Esophagus muscularis mucosa (tissue), 4 donors: ENCODE results near the gene CLDN9. TPM values are rescaled to one million over a fixed set of nuclear protein-coding genes. Genes with fewer than 3 reads are reported as not detected.

Source experiments
- DNase-seq: peaks from one replicate; pipeline ENCODE4 v3.0.0-alpha.2; 2017; ENCODE audit errors: extremely low spot score
- H3K27ac ChIP-seq, 4 donors: fragments of 200-600 bp; sonication (generic); replicated peaks in 1 of 4; 1 replicate in 3 of 4; 2 replicates in 1 of 4; pipeline ENCODE4 v1.5.1; 2016 to 2019; ENCODE audit warnings: mild to moderate bottlenecking in 1 of 4
- H3K27me3 ChIP-seq, 4 donors: fragments of 200-600 bp; sonication (generic); one replicate each; pipeline versions ENCODE4 v1.5.1 to v1.6.0; 2016 to 2019
- H3K36me3 ChIP-seq, 4 donors: fragments of 200-600 bp; sonication (generic); one replicate each; pipeline ENCODE4 v1.5.1; 2016 to 2019
- H3K4me1 ChIP-seq, 4 donors: fragments of 200-600 bp; sonication (generic); one replicate each; pipeline ENCODE4 v1.5.1; 2016 to 2019
- H3K4me3 ChIP-seq, 4 donors: fragments of 200-600 bp; sonication (generic); 1 replicate in 2 of 4; 2 replicates in 2 of 4; pipeline ENCODE4 v1.5.1; 2016 to 2019; ENCODE audit warnings: mild to moderate bottlenecking in 4 of 4, moderate library complexity in 1 of 4
- H3K9me3 ChIP-seq, 4 donors: fragments of 200-600 bp; sonication (generic); 1 replicate in 3 of 4; 2 replicates in 1 of 4; pipeline ENCODE4 v1.5.1; 2016 to 2019
- EP300 ChIP-seq: sonication (generic); formaldehyde crosslinking; IDR thresholded peaks from one replicate; pipeline ENCODE4 v1.6.1; 2017; ENCODE audit warnings: antibody characterized with exemption
- POLR2A ChIP-seq: fragments of 450-650 bp; IDR thresholded peaks from one replicate; pipeline ENCODE4 v1.6.1; 2017; ENCODE audit warnings: antibody characterized with exemption, moderate library complexity, mild to moderate bottlenecking, low read depth
- POLR2AphosphoS5 ChIP-seq, 2 donors: sonication (generic); formaldehyde crosslinking; IDR thresholded peaks; one replicate each; pipeline ENCODE4 v1.6.1; 2017; ENCODE audit warnings: antibody characterized with exemption in 2 of 2
- WGBS: methylation state at CpG from one replicate; pipeline ENCODE4 v1.1.5; 2018; 5-methylcytosine and 5-hydroxymethylcytosine counted together
- intact Hi-C: fragments of 100-400 bp; cut with DNase I; formaldehyde crosslinking; loops from one replicate; pipeline ENCODE4 v1.15.1; 2023
- total RNA-seq, 4 donors: library from RNA; depleted of rRNA; stranded (reverse); fragments of >200 nt; gene quantifications; one replicate each; pipeline versions ENCODE4 v1.1.0 to v1.2.1, GENCODE V29; 2016
- TF ChIP-seq, protein P1 (sequence below), 3 experiments: fragments of 200-600 bp in 2 of 3; fragments of 450-650 bp in 1 of 3; sonication (generic) in 2 of 3; IDR thresholded peaks; one replicate each; pipeline ENCODE4 v1.5.1; 2017 to 2019; ENCODE audit warnings: antibody characterized with exemption in 3 of 3, mild to moderate bottlenecking in 2 of 3, moderate library complexity in 1 of 3

Gene CLDN9
- total RNA-seq, 4 donors from 2014 or later = 0.17 to 0.42 (median 0.32) TPM; not detected in 1

DNA sequence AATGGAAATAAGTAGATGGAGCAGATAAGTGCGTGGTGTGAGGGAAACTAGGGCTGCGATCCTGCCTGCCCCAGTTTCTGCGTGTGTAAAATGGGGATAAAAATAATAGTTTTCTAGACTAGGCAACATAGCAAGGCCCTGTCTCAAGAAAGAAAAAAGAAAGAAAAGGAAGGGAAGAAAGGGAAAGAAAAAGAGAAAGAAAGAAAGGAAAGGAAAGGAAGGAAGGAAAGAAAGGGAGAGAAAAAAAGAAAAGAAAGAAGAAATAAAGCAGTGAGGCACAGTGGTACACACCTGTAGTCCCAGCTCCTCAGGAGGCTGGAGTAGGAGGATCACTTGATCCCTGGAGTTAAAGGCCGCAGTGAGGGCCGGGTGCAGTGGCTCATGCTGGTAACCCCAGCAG lies 30.3 kb upstream of the CLDN9 start:
- no peak for TF ChIP-seq EP300
- TF ChIP-seq POLR2AphosphoS5 (IDR thresholded peaks at IDR 0.05) = no peak
- TF ChIP-seq POLR2A = no peak
- DNase-seq = no peak
- Histone ChIP-seq H3K27me3 (peaks cover 0 to 34% (median 4%) of the 10 kb centered on the region in 4 donors), H3K4me3 (no peak overlapping the region), H3K36me3 (no peaks in the 10 kb centered on the region), H3K27ac (no peak overlapping the region), H3K4me1 (peaks cover 28 to 47% (median 32%) of the 10 kb centered on the region in 4 donors), H3K9me3 (no peaks in the 10 kb centered on the region)
- intact Hi-C loops = no loop called here
- WGBS = 87% methylated on average over 5 of the region's 5 CpGs

DNA sequence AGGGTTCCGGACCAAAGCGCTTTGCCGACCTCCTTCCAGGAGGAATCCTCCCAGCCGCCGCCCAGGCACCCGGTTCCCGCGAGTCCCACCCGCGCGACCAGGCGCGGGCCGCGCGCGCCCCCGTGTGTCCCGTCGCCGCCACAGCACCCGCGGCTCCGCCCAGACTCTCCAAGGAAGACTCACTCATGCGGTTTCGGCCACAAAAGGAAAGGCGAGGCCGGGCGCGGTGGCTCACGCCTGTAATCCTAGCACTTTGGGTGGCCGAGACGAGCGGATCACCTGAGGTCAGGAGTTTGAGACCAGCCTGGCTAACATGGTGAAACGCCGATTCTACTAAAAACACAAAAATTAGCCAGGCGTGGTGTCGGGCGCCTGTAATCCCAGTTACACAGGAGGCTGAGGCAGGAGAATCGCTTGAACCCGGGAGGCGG lies 29.0 kb upstream of the CLDN9 start:
- no peaks in the 10 kb centered on the region for H3K9me3 ChIP-seq
- peak in 1 of 2 donors; percentile 40 for TF ChIP-seq POLR2AphosphoS5 (IDR thresholded peaks at IDR 0.05)
- TF ChIP-seq, protein P1, sequence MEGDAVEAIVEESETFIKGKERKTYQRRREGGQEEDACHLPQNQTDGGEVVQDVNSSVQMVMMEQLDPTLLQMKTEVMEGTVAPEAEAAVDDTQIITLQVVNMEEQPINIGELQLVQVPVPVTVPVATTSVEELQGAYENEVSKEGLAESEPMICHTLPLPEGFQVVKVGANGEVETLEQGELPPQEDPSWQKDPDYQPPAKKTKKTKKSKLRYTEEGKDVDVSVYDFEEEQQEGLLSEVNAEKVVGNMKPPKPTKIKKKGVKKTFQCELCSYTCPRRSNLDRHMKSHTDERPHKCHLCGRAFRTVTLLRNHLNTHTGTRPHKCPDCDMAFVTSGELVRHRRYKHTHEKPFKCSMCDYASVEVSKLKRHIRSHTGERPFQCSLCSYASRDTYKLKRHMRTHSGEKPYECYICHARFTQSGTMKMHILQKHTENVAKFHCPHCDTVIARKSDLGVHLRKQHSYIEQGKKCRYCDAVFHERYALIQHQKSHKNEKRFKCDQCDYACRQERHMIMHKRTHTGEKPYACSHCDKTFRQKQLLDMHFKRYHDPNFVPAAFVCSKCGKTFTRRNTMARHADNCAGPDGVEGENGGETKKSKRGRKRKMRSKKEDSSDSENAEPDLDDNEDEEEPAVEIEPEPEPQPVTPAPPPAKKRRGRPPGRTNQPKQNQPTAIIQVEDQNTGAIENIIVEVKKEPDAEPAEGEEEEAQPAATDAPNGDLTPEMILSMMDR (IDR thresholded peaks at IDR 0.05) = peak in 2 of 3 experiments; percentile 95 to 96
- TF ChIP-seq EP300 = no peak
- TF ChIP-seq POLR2A = no peak
- WGBS = 40% methylated on average over 14 of the region's 42 CpGs
- peaks cover 0 to 35% (median 4%) of the 10 kb centered on the region in 4 donors for H3K27me3 ChIP-seq
- peak; percentile 95 for DNase-seq
- H3K36me3 ChIP-seq = no peaks in the 10 kb centered on the region
- peaks cover 28 to 47% (median 32%) of the 10 kb centered on the region in 4 donors for H3K4me1 ChIP-seq
- H3K27ac ChIP-seq = no peak overlapping the region
- intact Hi-C loops = no loop called here
- peak overlapping the region; percentile 24 to 44 (median 32) for H3K4me3 ChIP-seq

- WGBS = 80% methylated on average over 1 of the region's 9 CpGs
- Histone ChIP-seq H3K27me3 (peaks cover 0 to 38% (median 0%) of the 10 kb centered on the region in 4 donors), H3K36me3 (no peaks in the 10 kb centered on the region), H3K27ac (no peak overlapping the region), H3K4me3 (no peak overlapping the region), H3K9me3 (no peaks in the 10 kb centered on the region), H3K4me1 (peaks cover 19 to 37% (median 24%) of the 10 kb centered on the region in 4 donors)
- DNase-seq = no peak
- intact Hi-C loops = no loop called here
- no peak for TF ChIP-seq EP300
- no peak for TF ChIP-seq POLR2AphosphoS5 (IDR thresholded peaks at IDR 0.05)
- TF ChIP-seq, protein P1 (IDR thresholded peaks at IDR 0.05) = no peak
- TF ChIP-seq POLR2A = no peak
These were observed 27.3 kb upstream of the CLDN9 start for GRCh38 chr16:2985462-2985861.

DNA sequence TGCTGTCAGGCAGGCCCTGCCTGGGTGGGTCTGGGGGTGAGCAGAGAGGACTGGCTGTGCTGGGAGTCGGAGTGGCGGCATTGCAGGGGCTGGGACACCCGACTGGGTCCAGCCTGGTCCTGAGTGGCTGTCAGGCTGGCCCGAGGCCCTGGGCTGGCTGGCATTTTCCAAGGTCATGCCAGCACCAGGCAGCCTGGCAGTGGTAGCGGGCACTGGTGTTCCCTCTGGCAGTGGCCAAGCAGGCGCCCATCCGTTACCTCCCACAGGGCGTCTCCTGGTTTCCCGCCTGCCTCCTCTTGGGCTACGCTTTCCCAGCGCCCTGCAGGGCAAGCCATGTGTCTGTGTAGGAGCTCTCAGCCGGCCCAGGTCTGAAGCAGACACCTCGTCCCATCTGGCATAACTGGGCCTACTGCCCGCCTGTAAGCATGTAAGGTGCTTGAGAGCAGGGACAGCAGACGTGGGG lies 26.8 kb upstream of the CLDN9 start:
- TF ChIP-seq POLR2AphosphoS5 (IDR thresholded peaks at IDR 0.05) (no peak), POLR2A (no peak), EP300 (no peak)
- TF ChIP-seq, protein P1 (IDR thresholded peaks at IDR 0.05) = no peak
- peaks cover 0 to 42% (median 0%) of the 10 kb centered on the region in 4 donors for H3K27me3 ChIP-seq
- DNase-seq = no peak
- intact Hi-C loops = no loop called here
- no peaks in the 10 kb centered on the region for H3K36me3 ChIP-seq
- peaks cover 15 to 33% (median 21%) of the 10 kb centered on the region in 4 donors for H3K4me1 ChIP-seq
- H3K27ac ChIP-seq = no peak overlapping the region
- H3K4me3 ChIP-seq = no peak overlapping the region
- 81% methylated on average over 11 of the region's 15 CpGs for WGBS
- H3K9me3 ChIP-seq = no peaks in the 10 kb centered on the region

- intact Hi-C loops = no loop called here
- no peak overlapping the region for H3K4me3 ChIP-seq
- WGBS = 100% methylated on average over 2 of the region's 17 CpGs
- H3K4me1 ChIP-seq = peaks cover 11 to 25% (median 16%) of the 10 kb centered on the region in 4 donors
- TF ChIP-seq, protein P1 (IDR thresholded peaks at IDR 0.05) = no peak
- H3K27ac ChIP-seq = no peak overlapping the region
- no peak for DNase-seq
- peaks cover 0 to 42% (median 0%) of the 10 kb centered on the region in 4 donors for H3K27me3 ChIP-seq
- H3K9me3 ChIP-seq = no peaks in the 10 kb centered on the region
- no peaks in the 10 kb centered on the region for H3K36me3 ChIP-seq
These were observed 26.0 kb upstream of the CLDN9 start for GRCh38 chr16:2986623-2987188.
